Activated CD8-positive, alpha-beta memory T cell treated with anti-CD3 and anti-CD28 coated beads, Interleukin-2, amount 50 U/mL, for 48 hours (primary cell): ENCODE measurements around the gene LRRC15.

Experiments
- DNase-seq: peaks from one replicate; pipeline ENCODE4 v3.0.0-alpha.2; 2020

The LRRC15 gene

GRCh38 chr3:194384156-194384555, 14.6 kb upstream of the LRRC15 start:
- no peak for DNase-seq

- DNase-seq = no peak
Observed at GRCh38 chr3:194383276-194383940, 13.9 kb upstream of the LRRC15 start.

- DNase-seq = no peak
Observed at GRCh38 chr3:194382892-194383223, 13.3 kb upstream of the LRRC15 start.

GRCh38 chr3:194382196-194382891, 12.8 kb upstream of the LRRC15 start:
- no peak for DNase-seq

- DNase-seq = no peak
Observed at GRCh38 chr3:194381460-194381875, 11.9 kb upstream of the LRRC15 start.

GRCh38 chr3:194380326-194380725, 10.8 kb upstream of the LRRC15 start:
- DNase-seq = no peak

- no peak for DNase-seq
Observed at GRCh38 chr3:194379651-194380050, 10.1 kb upstream of the LRRC15 start.

GRCh38 chr3:194379231-194379630, 9.7 kb upstream of the LRRC15 start:
- no peak for DNase-seq

- no peak for DNase-seq
Observed at GRCh38 chr3:194377708-194378107, 8.2 kb upstream of the LRRC15 start.

GRCh38 chr3:194376241-194376560, 6.7 kb upstream of the LRRC15 start:
- no peak for DNase-seq

- no peak for DNase-seq
Observed at GRCh38 chr3:194375473-194376240, 6.1 kb upstream of the LRRC15 start.

- DNase-seq = no peak
Observed at GRCh38 chr3:194374935-194375334, 5.4 kb upstream of the LRRC15 start.

GRCh38 chr3:194373899-194374298, 4.4 kb upstream of the LRRC15 start:
- DNase-seq = no peak

- no peak for DNase-seq
Observed at GRCh38 chr3:194373028-194373427, 3.5 kb upstream of the LRRC15 start.

GRCh38 chr3:194370753-194371152, 1.2 kb upstream of the LRRC15 start:
- no peak for DNase-seq

- DNase-seq = no peak
Observed at GRCh38 chr3:194368918-194369317, 625 bp downstream of the LRRC15 start.

GRCh38 chr3:194367992-194368841, 1.3 kb downstream of the LRRC15 start:
- DNase-seq = no peak

GRCh38 chr3:194365978-194366490, 3.5 kb downstream of the LRRC15 start:
- DNase-seq = no peak

- no peak for DNase-seq
Observed at GRCh38 chr3:194365526-194365925, 4.0 kb downstream of the LRRC15 start.

GRCh38 chr3:194364652-194365434, 4.7 kb downstream of the LRRC15 start:
- DNase-seq = no peak

GRCh38 chr3:194364314-194364651, 5.3 kb downstream of the LRRC15 start:
- no peak for DNase-seq

- no peak for DNase-seq
Observed at GRCh38 chr3:194360568-194360967, 9.0 kb downstream of the LRRC15 start.
